H4 (cell line): ENCODE data around the gene ASCL3. TPM values are rescaled to one million over a fixed set of nuclear protein-coding genes. Genes with fewer than 3 reads are reported as not detected.
"Not testable (repeated sequence)": the region's sequence is repeated elsewhere in the genome, so short reads cannot be mapped to it uniquely, and the experiment has no call there.

ENCODE experiments used
- DNase-seq: peaks from one replicate; pipeline ENCODE4 v3.0.0-alpha.2; 2015; ENCODE audit warnings: low spot score
- total RNA-seq: library from RNA; depleted of rRNA; stranded (reverse); fragments of >200 nt; shearing (Covaris generic); gene quantifications from 2 replicates; pipeline ENCODE4 v1.2.3, GENCODE V29; 2014; rRNA removed

Gene ASCL3
- total RNA-seq, 1 experiment from 2014 or later = not detected

DNA sequence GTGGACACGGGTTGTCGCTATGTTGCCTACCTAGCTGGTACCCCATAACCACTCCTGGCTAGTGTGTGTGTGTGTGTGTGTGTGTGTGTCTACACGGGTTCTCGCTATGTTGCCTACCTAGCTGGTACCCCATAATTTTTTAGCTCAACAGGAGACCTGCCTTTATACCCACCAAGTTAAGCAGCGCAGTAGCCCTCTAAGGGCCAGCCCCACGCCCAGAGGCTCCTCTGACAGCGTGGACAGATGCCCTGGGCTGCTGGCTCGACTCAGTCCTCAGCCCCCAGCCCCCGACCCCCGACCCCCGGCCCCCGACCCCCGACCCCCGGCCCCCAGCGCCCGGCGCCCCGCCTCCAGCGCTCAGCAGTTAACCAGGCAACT lies 32.2 kb downstream of the ASCL3 start:
- DNase-seq = no peak

DNA sequence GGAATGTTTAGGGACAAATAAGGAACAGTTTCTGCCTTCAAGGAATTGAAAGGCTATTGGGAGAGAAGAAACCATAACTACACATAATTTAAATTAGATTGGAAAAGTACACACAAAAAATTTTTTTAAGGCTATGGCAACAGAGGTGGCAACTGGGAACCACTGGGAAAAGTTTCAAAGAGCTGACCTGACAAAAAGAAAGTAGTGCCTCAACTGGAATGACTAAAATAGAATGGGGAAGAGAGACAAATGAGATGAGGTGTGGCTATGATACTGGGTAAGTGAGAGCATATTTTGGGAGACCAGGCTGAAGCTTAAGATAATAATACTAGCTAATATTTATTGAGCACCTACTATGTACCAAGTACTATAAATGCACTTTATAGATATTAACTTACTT lies 34.7 kb downstream of the ASCL3 start:
- DNase-seq = no peak

DNA sequence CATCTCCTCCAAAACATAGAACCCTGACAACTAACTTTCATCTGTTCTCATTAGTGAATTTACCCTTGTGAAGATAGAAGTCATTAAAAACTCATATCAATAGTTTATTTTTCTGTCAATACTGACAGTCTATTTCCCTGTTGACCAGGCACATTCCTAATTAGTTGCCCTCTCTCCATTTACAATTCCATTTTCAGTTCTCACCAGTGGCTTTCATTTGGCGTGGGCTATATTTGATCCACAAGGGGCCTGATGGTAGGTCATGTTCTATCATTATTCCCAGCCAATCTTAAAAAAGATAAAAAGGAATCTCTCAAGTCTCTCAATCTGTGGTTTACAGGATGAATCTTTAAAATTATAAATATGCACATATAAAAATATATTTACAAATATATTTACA lies 35.7 kb downstream of the ASCL3 start:
- DNase-seq = no peak

DNA sequence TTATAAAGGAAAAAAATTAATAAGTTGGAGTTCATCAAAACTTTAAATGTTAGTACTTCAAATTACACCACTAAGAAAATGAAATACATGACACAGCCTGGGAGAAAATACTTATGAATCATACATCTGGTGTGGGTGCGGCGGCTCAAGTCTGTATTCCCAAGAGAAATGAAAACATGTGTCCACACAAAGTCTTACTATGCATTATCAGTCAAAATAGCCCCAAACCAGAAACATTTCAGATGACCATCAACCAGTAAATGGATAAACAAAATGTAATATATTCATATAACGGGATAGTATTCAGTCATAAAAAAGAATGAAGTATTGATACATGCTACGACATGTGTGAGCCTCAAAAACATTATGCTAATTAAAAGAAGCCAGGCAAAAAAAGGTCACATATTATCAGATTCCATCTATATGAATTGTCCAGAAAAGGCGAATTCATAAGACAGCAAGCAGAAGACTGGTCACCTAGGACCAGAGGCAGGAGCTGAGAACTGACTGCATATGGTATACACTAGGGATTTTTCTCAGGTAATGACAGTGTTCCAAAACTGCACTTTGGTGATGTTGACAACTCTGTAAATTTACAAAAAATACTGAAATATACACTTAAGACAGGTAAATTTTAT lies 37.2 kb downstream of the ASCL3 start:
- no peak for DNase-seq

DNA sequence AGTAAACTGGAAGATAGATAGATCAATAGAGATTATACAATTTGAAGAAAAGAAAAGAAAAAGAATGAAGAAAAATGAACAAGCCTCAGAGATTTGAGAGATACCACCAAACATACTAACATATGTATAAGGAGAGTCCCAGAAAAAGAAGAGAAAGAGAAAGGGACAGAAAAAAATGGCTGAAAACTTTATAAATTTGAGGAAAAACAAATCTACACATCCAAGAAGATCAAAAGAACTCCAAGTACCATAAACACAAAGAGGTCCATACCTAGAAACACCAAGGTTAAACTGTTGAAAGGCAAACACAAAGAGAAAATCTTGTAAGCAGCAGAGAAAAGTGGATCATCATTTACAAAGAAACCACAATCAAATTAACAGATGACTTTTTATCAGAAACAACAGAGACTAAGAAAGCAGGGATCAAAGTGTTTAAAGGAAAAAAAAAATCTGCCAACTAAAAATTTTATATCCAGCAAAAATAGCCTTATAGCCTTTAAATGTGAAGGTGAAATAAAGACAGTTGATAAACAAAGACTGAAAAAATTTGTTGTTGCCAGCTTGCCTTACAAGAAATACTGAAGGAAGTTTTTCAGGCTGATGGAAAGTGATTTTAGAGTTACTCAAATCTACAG lies 43.6 kb downstream of the ASCL3 start:
- DNase-seq = no peak

DNA sequence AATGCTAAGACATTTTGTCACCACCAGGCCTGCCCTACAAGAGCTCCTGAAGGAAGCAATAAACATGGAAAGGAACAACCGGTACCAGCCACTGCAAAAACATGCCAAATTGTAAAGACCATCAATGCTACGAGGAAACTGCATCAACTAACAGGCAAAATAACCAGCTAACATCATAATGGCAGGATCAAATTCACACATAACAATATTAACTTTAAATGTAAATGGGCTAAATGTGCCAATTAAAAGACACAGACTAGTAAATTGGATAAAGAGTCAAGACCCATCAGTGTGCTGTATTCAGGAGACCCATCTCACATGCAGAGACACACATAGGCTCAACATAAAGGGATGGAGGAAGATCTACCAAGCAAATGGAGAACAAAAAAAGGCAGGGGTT lies 51.6 kb downstream of the ASCL3 start:
- not testable (repeated sequence) for DNase-seq

Other genes starting within 250 kb of the ASCL3 start
- 51.1 and 52.7 TPM in 2 replicates for gene AKIP1, start 31.8 kb downstream of the ASCL3 start, total RNA-seq
- gene C11orf16, start 10.1 kb downstream of the ASCL3 start, total RNA-seq = not detected in 2 replicates
- 49.6 and 53.1 TPM in 2 replicates for gene TMEM9B, start 21.4 kb upstream of the ASCL3 start, total RNA-seq
- 26.9 and 28.7 TPM in 2 replicates for gene NRIP3, start 61.0 kb upstream of the ASCL3 start, total RNA-seq
- gene SCUBE2, start 148.6 kb upstream of the ASCL3 start, total RNA-seq = 0.10 TPM in 1 of 2 replicates, not detected in the other